GM19324 (cell line): ENCODE measurements around the gene UCP1.
"Not testable (repeated sequence)": the region's sequence is repeated elsewhere in the genome, so short reads cannot be mapped to it uniquely, and the experiment has no call there.

Experiments used
- ATAC-seq: cut with Tn5 transposase; IDR thresholded peaks from one replicate; pipeline ENCODE4 v1.9.1; 2021; ENCODE audit warnings: mild to moderate bottlenecking, moderate library complexity; ENCODE audit not compliant: unreplicated experiment, low FRiP score

The UCP1 gene

DNA sequence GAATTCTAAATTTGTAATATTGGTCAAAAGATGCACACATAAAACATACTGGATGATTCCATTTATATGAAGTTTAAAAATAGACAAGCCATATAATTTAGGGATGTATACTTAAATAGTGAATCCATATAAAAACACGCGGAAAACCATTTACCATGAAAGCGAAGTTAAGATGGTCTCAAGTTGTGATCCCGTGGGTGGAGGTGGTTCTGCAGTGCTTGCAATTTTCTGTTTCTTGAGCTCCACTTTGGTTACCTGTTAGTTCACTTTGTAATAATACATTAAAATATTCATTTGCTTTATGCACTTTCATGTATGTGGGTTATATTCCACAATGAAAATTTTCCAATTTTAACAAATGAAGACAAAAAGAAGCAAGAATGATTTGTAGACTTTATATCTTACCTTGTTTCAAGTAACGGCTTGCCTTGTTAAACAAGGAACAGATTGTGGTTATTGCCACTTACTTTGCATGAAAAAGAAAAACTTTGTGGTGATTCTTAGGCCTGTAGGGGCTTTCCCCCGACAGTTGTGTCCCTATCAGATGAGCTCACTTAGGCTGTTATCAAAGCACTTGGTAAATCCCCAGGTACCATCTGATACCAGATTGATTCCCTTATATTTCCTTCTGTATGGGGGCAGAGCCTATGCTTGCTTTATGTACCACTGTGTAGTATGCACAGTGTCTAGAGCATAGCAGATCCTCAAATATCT is 12.2 kb downstream of the UCP1 start:
- peak; percentile 100 for ATAC-seq

DNA sequence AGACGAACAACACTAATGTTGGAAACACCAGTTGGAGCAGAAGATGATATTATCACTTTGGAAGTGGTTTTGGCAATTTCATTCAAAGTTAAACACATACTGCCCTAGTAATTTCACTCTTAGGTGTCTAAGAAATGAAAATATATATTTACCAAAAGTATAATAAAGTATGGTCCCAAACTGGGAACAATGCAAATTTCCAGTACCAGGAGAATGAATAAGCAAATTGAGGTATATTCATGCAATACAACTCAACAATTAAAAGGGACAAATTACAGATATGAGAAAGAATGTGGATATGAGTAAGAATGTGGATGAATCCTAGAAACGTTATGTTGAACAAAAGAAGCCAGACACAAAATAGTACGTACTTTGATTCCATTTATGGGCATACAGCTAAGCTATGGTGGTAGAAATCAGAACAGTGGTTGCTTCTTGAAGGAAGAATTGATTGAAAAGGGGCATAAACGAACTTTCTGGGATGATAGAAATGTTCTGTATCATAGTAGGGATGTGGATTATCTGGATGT is 34.7 kb downstream of the UCP1 start:
- no peak for ATAC-seq

DNA sequence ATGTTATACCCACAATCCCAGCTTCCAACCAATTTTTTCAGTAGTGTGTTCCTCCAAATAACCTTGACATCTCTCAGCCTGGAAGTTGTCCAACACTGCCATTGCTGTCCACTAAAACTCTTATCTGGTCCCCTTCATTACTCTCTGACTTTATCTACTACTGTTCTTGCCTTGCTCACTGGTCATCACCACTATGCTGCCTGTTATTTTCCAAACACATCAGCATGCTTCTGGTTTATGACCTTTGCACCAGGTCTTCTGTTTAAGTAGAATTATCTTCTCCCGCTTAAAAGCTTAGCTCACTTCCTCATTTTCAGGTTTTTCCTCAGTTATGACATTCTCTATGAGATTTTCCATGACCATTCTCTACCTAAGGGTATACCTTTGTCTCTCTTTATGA is 39.3 kb downstream of the UCP1 start:
- ATAC-seq, result no peak

DNA sequence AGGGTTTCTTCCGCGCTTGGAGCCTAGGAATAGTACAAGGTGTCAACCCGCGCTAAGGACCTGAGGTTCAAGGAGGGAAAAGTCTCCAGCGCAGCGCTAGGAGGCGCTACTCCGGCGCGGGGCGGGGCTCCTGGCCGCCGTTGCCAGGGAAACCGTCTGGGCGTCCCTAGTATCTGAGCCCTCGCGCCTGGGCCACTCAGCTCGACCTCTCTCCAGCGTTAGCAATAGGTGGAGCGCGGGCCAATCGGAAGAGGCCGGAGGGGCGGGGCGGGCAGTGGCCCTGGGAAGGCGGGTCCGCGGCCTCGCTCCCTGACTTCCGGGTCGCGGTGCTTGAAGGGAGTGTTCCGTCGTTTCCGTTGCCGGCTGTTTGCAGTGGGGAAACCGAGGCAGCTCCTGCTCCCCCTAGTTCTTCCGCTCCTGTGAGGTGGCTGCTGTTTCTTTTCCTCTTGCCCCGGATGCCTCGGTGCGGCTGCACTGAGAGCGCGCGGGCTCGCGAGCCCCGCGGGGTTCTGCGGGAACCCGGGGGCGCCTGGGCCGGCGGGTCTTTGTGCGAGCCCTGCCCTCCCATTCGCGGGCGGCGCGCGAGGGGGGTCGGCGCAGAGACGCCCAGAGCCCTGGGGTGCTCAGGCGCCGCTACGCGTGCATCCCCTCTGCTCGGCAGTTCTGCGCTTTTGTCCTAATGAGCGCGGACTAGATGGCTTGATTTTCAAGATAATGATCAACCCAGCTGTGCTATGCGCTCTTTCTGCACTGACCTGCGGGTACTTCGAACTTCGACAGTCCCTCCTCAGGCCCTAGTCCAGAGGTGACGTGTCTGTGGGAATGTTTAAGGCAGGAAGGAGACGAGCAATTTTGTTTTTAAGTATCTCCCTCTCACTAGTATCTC is 44.7 kb downstream of the UCP1 start, which contains the start of gene ELMOD2:
ELMOD2 (plus strand) TSS at position 312 of the 886 bp plus-strand sequence. CDS start 1,261 bp downstream, outside the sequence.
- ATAC-seq, result peak; percentile 100

DNA sequence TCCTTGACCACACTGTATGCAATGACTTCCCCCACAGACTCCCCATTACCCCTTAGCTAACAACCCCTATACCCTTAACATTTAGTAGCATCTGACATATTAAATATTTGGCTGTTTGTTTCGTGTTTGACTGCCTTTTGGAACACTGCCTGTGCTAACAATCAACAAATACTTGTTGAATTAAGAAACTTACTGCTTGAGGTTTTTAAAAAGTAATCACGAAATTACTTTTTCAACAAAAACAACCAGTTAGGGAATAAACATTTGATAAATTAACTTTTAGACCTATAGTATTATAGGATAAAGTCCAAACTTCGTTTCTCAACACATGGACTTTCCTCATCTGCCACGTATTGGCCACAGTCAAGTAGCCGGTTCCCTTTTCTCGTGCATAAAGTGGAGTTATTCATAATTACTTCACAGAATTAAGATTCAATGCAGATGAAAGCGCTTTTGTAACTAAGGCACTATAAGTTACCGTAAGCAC is 45.3 kb downstream of the UCP1 start:
- peak; percentile 17 for ATAC-seq

DNA sequence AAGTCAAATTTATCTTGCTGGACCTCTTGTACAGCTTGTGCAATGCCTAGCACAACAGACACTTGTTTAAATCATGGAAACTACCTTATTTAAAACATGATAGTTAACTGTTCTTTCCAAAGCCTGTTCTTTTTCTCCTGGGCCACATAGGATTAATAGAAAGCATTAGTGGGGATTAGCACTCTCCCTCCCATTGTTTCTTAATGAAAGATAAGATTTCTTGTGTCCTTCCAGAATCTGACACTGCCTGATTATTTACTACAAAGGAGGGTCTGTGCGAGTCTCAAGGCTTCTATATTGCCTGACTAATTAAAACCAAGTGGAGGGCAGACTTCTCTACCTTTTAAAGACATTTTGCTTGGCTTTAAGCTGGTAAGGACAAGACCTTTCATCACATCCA is 53.3 kb downstream of the UCP1 start:
- ATAC-seq, result no peak

DNA sequence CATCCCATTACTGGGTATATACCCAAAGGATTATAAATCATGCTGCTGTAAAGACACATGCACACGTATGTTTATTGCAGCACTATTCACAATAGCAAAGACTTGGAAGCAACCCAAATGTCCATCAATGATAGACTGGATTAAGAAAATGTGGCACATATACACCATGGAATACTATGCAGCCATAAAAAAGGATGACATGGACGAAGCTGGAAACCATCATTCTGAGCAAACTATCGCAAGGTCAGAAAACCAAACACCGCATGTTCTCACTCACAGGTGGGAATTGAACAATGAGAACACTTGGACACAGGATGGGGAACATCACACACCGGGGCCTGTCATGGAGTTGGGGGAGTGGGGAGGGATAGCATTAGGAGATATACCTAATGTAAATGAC is 55.0 kb downstream of the UCP1 start:
- ATAC-seq, result not testable (repeated sequence)
